H9 (cell line): ENCODE measurements around the gene RAB11FIP4. TPM values are rescaled to one million over a fixed set of nuclear protein-coding genes. Genes with fewer than 3 reads are reported as not detected.

Experiments
- DNase-seq: peaks from one replicate; pipeline ENCODE4 v3.0.0-alpha.2; 2017
- H2AFZ ChIP-seq: one replicate; pipeline ENCODE4 v1.6.1; 2013; ENCODE audit warnings: mild to moderate bottlenecking, low read length, control low read depth, moderate library complexity
- H2AK5ac ChIP-seq: 2 replicates; pipeline ENCODE4 v1.6.1; 2013; ENCODE audit warnings: low read length, control low read depth, mixed read lengths; ENCODE audit not compliant: insufficient read length
- H2BK120ac ChIP-seq: one replicate; pipeline ENCODE4 v1.6.1; 2013; ENCODE audit warnings: low read depth, mild to moderate bottlenecking, low read length, control low read depth, inconsistent platforms; ENCODE audit not compliant: poor library complexity, severe bottlenecking
- H2BK12ac ChIP-seq: 2 replicates; pipeline ENCODE4 v1.6.1; 2013; ENCODE audit warnings: low read length, control low read depth, mixed read lengths, low read depth; ENCODE audit not compliant: insufficient read length
- H2BK15ac ChIP-seq: 2 replicates; pipeline ENCODE4 v1.6.1; 2013; ENCODE audit warnings: low read depth, low read length, control low read depth
- H2BK20ac ChIP-seq: one replicate; pipeline ENCODE4 v1.6.1; 2013; ENCODE audit warnings: low read depth, mild to moderate bottlenecking, low read length, control low read depth, inconsistent platforms; ENCODE audit not compliant: poor library complexity, severe bottlenecking
- H2BK5ac ChIP-seq: 2 replicates; pipeline ENCODE4 v1.6.1; 2013; ENCODE audit warnings: low read length, control low read depth, mixed read lengths; ENCODE audit not compliant: insufficient read length
- H3K14ac ChIP-seq: 2 replicates; pipeline ENCODE4 v1.6.1; 2013; ENCODE audit warnings: low read length, control low read depth; ENCODE audit not compliant: insufficient read depth
- H3K18ac ChIP-seq: 2 replicates; pipeline ENCODE4 v1.6.1; 2013; ENCODE audit warnings: low read depth, mild to moderate bottlenecking, mixed read lengths, low read length, control low read depth; ENCODE audit not compliant: insufficient read length
- H3K23ac ChIP-seq: 2 replicates; pipeline ENCODE4 v1.6.1; 2013; ENCODE audit warnings: low read length, control low read depth, mixed read lengths, low read depth; ENCODE audit not compliant: insufficient read length
- H3K23me2 ChIP-seq: 2 replicates; pipeline ENCODE4 v1.6.1; 2013; ENCODE audit warnings: low read depth, mild to moderate bottlenecking, mixed read lengths, low read length, control low read depth; ENCODE audit not compliant: insufficient read length, poor library complexity, severe bottlenecking
- H3K27ac ChIP-seq: 2 replicates; pipeline ENCODE4 v1.5.1; 2013; ENCODE audit warnings: low read length, control low read depth, mixed read lengths, low read depth; ENCODE audit not compliant: insufficient read length
- H3K27me3 ChIP-seq: 2 replicates; pipeline ENCODE4 v1.6.1; 2013; ENCODE audit warnings: low read length, control low read depth, inconsistent platforms; ENCODE audit not compliant: insufficient read depth
- H3K4ac ChIP-seq: 2 replicates; pipeline ENCODE4 v1.6.1; 2013; ENCODE audit warnings: low read depth, mild to moderate bottlenecking, control low read depth, inconsistent platforms, low read length, moderate library complexity
- H3K4me1 ChIP-seq: 2 replicates; pipeline ENCODE4 v1.6.1; 2013; ENCODE audit warnings: low read length, control low read depth, inconsistent platforms; ENCODE audit not compliant: insufficient read depth
- H3K4me2 ChIP-seq: 2 replicates; pipeline ENCODE4 v1.6.1; 2013; ENCODE audit warnings: low read length, control low read depth, mixed read lengths; ENCODE audit not compliant: insufficient read length, insufficient read depth
- H3K56ac ChIP-seq: 2 replicates; pipeline ENCODE4 v1.6.1; 2013; ENCODE audit warnings: low read depth, mild to moderate bottlenecking, mixed read lengths, low read length, control low read depth; ENCODE audit not compliant: insufficient read length
- H3K79me1 ChIP-seq: 2 replicates; pipeline ENCODE4 v1.6.1; 2013; ENCODE audit warnings: low read depth, mild to moderate bottlenecking, moderate library complexity, low read length, control low read depth, inconsistent platforms; ENCODE audit not compliant: insufficient read depth, poor library complexity, severe bottlenecking
- H3K79me2 ChIP-seq: 2 replicates; pipeline ENCODE4 v1.6.1; 2013; ENCODE audit warnings: low read length, control low read depth, inconsistent platforms; ENCODE audit not compliant: insufficient read depth
- H3K9ac ChIP-seq: 2 replicates; pipeline ENCODE4 v1.6.1; 2013; ENCODE audit warnings: low read length, control low read depth, mixed read lengths; ENCODE audit not compliant: insufficient read length; ENCODE audit errors: extremely low read depth
- H3K9me3 ChIP-seq: one replicate; pipeline ENCODE4 v1.6.1; 2013; ENCODE audit warnings: low read depth, low read length, inconsistent platforms; ENCODE audit not compliant: control insufficient read depth
- H3T11ph ChIP-seq: one replicate; pipeline ENCODE4 v1.6.1; 2013; ENCODE audit warnings: mild to moderate bottlenecking, low read length, control low read depth, inconsistent platforms
- H4K20me1 ChIP-seq: one replicate; pipeline ENCODE4 v1.6.1; 2013; ENCODE audit not compliant: control insufficient read depth, insufficient read length, insufficient read depth
- H4K5ac ChIP-seq: 2 replicates; pipeline ENCODE4 v1.6.1; 2013; ENCODE audit warnings: low read depth, mild to moderate bottlenecking, mixed read lengths, low read length, control low read depth; ENCODE audit not compliant: insufficient read length
- H4K8ac ChIP-seq: replicated peaks from 2 replicates; pipeline ENCODE4 v1.6.1; 2013; ENCODE audit warnings: low read length, control low read depth, mixed read lengths, low read depth; ENCODE audit not compliant: insufficient read length
- H4K91ac ChIP-seq: 2 replicates; pipeline ENCODE4 v1.6.1; 2013; ENCODE audit warnings: low read depth, mild to moderate bottlenecking, moderate library complexity, mixed read lengths, low read length, control low read depth; ENCODE audit not compliant: insufficient read length
- H3K27ac Mint-ChIP-seq, 3 experiments: 2 replicates in 2 of 3; 3 replicates in 1 of 3; pipeline ENCODE4 v1.8.0; 2020 to 2021; ENCODE audit warnings: mixed read lengths in 3 of 3, mild to moderate bottlenecking in 1 of 3, moderate library complexity in 1 of 3
- H3K27me3 Mint-ChIP-seq: 2 replicates; pipeline ENCODE4 v1.8.0; 2021; ENCODE audit warnings: low read depth, mild to moderate bottlenecking, moderate library complexity, mixed read lengths
- H3K36me3 Mint-ChIP-seq, 3 experiments: 2 replicates in 2 of 3; 3 replicates in 1 of 3; pipeline ENCODE4 v1.8.0; 2020 to 2021; ENCODE audit warnings: low read depth in 3 of 3, mixed read lengths in 3 of 3; ENCODE audit not compliant: insufficient read depth in 1 of 3
- H3K4me1 Mint-ChIP-seq, 2 experiments: 2 replicates each; pipeline ENCODE4 v1.8.0; 2020; ENCODE audit warnings: mixed read lengths in 2 of 2
- H3K4me3 Mint-ChIP-seq, 2 experiments: 2 replicates in 1 of 2; 3 replicates in 1 of 2; pipeline ENCODE4 v1.8.0; 2020 to 2021; ENCODE audit warnings: mild to moderate bottlenecking in 2 of 2, mixed read lengths in 2 of 2, moderate library complexity in 1 of 2
- H3K9me3 Mint-ChIP-seq, 2 experiments: 2 replicates in 1 of 2; 3 replicates in 1 of 2; pipeline ENCODE4 v1.8.0; 2020; ENCODE audit warnings: mild to moderate bottlenecking in 2 of 2, mixed read lengths in 2 of 2, moderate library complexity in 1 of 2
- CTCF ChIP-seq: fragments of 200-600 bp; sonication (generic); conservative IDR thresholded peaks from 3 replicates; pipeline ENCODE4 v1.8.0; 2021; ENCODE audit warnings: antibody characterized with exemption, mild to moderate bottlenecking
- WGBS: extraction: QIAGEN DNeasy Blood & Tissue Kit; methylation state at CpG from one replicate; pipeline ENCODE4 v1.1.7; 2013; ENCODE audit warnings: missing lambda C conversion rate, low lambda C conversion rate, mixed read lengths; ENCODE audit not compliant: insufficient read length; ENCODE audit errors: extremely low coverage; 5-methylcytosine and 5-hydroxymethylcytosine counted together
- total RNA-seq: library from RNA; stranded (reverse); gene quantifications from 2 replicates; pipeline ENCODE4 v1.2.1, GENCODE V29; 2021

RAB11FIP4 gene
- total RNA-seq, 1 experiment from 2014 or later = 25.7 TPM

- H3K4me2 ChIP-seq = no peak overlapping the region
- H3K4ac ChIP-seq = no peak overlapping the region
- H3K9me3 ChIP-seq = no peaks in the 10 kb centered on the region
- no peak overlapping the region for H4K5ac ChIP-seq
- no CpG with 5 or more reads among the region's 7 CpGs for WGBS
- H3K79me1 ChIP-seq = no peaks in the 10 kb centered on the region
- H2BK12ac ChIP-seq = no peak overlapping the region
- no peak for TF ChIP-seq CTCF
- H2BK20ac ChIP-seq = no peak overlapping the region
- H4K8ac ChIP-seq = no peak overlapping the region
- H3K56ac ChIP-seq = no peak overlapping the region
- Mint-ChIP-seq H3K27me3 (peaks cover 24% of the 10 kb centered on the region), H3K9me3 (no peaks in the 10 kb centered on the region), H3K4me3 (no peak overlapping the region), H3K4me1 (peaks cover 15 to 21% of the 10 kb centered on the region in 2 experiments), H3K27ac (peak overlapping the region in 2 of 3 experiments; percentile 12 to 59; a peak in 2 of 7 replicates), H3K36me3 (peaks cover 0 to 2% (median 0%) of the 10 kb centered on the region in 3 experiments; a peak in 1 of 7 replicates)
- H3K27ac ChIP-seq = no peak overlapping the region
- no peak overlapping the region for H2BK15ac ChIP-seq
- no peak overlapping the region for H2AK5ac ChIP-seq
- H4K91ac ChIP-seq = no peak overlapping the region
- peaks cover 3% of the 10 kb centered on the region; the same call in 1 of the 2 replicates for H3K4me1 ChIP-seq
- H3K14ac ChIP-seq = no peak overlapping the region
- H3K27me3 ChIP-seq = no peaks in the 10 kb centered on the region
- H3K18ac ChIP-seq = no peak overlapping the region
- H2BK120ac ChIP-seq = no peak overlapping the region
- H2BK5ac ChIP-seq = no peak overlapping the region
- no peaks in the 10 kb centered on the region for H3K79me2 ChIP-seq
- peaks cover 3% of the 10 kb centered on the region for H4K20me1 ChIP-seq
- no peak overlapping the region for H2AFZ ChIP-seq
- no peak overlapping the region for H3K9ac ChIP-seq
- H3K23ac ChIP-seq = no peak overlapping the region
- no peak for DNase-seq
- no peak overlapping the region for H3T11ph ChIP-seq
- no peaks in the 10 kb centered on the region for H3K23me2 ChIP-seq
These were observed 5.8 kb upstream of the RAB11FIP4 start for GRCh38 chr17:31385428-31386285.
